GM18498 (cell line): ENCODE measurements around the gene C2orf68.
A peak's percentile ranks its signal among the peaks of the same experiment; 100 is the strongest.
"Not testable (repeated sequence)": the region's sequence is repeated elsewhere in the genome, so short reads cannot be mapped to it uniquely, and the experiment has no call there.

Experiments used
- ATAC-seq: cut with Tn5 transposase; IDR thresholded peaks from one replicate; pipeline ENCODE4 v1.9.1; 2021; ENCODE audit warnings: mild to moderate bottlenecking, moderate library complexity; ENCODE audit not compliant: unreplicated experiment

Gene C2orf68

GRCh38 chr2:85599468-85600234, 12.2 kb downstream of the C2orf68 start:
- no peak for ATAC-seq

- no peak for ATAC-seq
Measured at GRCh38 chr2:85598594-85599340, 13.1 kb downstream of the C2orf68 start.

- no peak for ATAC-seq
Measured at GRCh38 chr2:85597241-85597640, 14.6 kb downstream of the C2orf68 start.

- no peak for ATAC-seq
Measured at GRCh38 chr2:85596486-85597143, 15.3 kb downstream of the C2orf68 start.

GRCh38 chr2:85596026-85596333, 15.9 kb downstream of the C2orf68 start:
- ATAC-seq, result no peak

GRCh38 chr2:85595301-85596025, 16.4 kb downstream of the C2orf68 start, which contains the start of gene RNF181:
Gene RNF181 (plus strand): TSS chr2:85595745. CDS start chr2:85595764, 19 bp downstream.
- peak; percentile 99 for ATAC-seq

GRCh38 chr2:85594715-85595300, 17.1 kb downstream of the C2orf68 start:
- ATAC-seq, result no peak

GRCh38 chr2:85593023-85593422, 18.8 kb downstream of the C2orf68 start:
- ATAC-seq, result no peak

- not testable (repeated sequence) for ATAC-seq
Measured at GRCh38 chr2:85592299-85592698, 19.6 kb downstream of the C2orf68 start.

- no peak for ATAC-seq
Measured at GRCh38 chr2:85591563-85591962, 20.3 kb downstream of the C2orf68 start.

GRCh38 chr2:85590950-85591349, 20.9 kb downstream of the C2orf68 start:
- no peak for ATAC-seq

- ATAC-seq, result no peak
Measured at GRCh38 chr2:85589982-85590791, 21.7 kb downstream of the C2orf68 start.

GRCh38 chr2:85589181-85589580, 22.7 kb downstream of the C2orf68 start:
- ATAC-seq, result no peak

GRCh38 chr2:85588645-85589044, 23.2 kb downstream of the C2orf68 start:
- ATAC-seq, result no peak

GRCh38 chr2:85588236-85588635, 23.6 kb downstream of the C2orf68 start:
- ATAC-seq, result no peak

GRCh38 chr2:85585781-85586105, 26.1 kb downstream of the C2orf68 start:
- ATAC-seq, result no peak

- peak; percentile 44 for ATAC-seq
Measured at GRCh38 chr2:85584857-85585780, 26.7 kb downstream of the C2orf68 start.

- peak; percentile 38 for ATAC-seq
Measured at GRCh38 chr2:85584354-85584856, 27.5 kb downstream of the C2orf68 start, which contains the start of gene VAMP5. Gene VAMP5 (plus strand): TSS chr2:85584431. CDS start chr2:85584491, 60 bp downstream.
